GM18517 (cell line): Measurements from ENCODE around the gene PTAFR.
"Not testable (repeated sequence)": the region's sequence is repeated elsewhere in the genome, so short reads cannot be mapped to it uniquely, and the experiment has no call there.

ENCODE experiments used
- ATAC-seq: cut with Tn5 transposase; IDR thresholded peaks from one replicate; pipeline ENCODE4 v1.9.1; 2021; ENCODE audit warnings: mild to moderate bottlenecking, moderate library complexity; ENCODE audit not compliant: unreplicated experiment

Gene PTAFR

DNA sequence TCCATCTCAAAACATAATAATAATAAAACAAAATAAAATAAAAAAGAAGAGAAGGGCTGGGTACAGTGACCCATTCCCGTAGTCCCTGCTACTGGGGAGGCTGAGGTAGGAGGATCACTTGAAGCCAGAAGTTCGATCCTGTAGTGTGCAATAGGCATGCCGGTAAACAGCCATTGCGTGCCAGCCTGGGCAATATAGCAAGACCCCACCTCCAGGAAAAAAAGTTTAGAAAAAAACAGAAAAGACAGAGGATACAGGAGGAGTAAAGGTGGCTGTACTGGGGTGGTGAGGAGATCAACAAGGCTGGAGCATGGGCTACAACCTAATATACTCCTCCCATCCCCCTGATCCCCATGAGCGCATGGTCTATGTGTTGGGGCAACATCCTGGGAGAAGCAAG is 30.8 kb downstream of the PTAFR start:
- no peak for ATAC-seq

DNA sequence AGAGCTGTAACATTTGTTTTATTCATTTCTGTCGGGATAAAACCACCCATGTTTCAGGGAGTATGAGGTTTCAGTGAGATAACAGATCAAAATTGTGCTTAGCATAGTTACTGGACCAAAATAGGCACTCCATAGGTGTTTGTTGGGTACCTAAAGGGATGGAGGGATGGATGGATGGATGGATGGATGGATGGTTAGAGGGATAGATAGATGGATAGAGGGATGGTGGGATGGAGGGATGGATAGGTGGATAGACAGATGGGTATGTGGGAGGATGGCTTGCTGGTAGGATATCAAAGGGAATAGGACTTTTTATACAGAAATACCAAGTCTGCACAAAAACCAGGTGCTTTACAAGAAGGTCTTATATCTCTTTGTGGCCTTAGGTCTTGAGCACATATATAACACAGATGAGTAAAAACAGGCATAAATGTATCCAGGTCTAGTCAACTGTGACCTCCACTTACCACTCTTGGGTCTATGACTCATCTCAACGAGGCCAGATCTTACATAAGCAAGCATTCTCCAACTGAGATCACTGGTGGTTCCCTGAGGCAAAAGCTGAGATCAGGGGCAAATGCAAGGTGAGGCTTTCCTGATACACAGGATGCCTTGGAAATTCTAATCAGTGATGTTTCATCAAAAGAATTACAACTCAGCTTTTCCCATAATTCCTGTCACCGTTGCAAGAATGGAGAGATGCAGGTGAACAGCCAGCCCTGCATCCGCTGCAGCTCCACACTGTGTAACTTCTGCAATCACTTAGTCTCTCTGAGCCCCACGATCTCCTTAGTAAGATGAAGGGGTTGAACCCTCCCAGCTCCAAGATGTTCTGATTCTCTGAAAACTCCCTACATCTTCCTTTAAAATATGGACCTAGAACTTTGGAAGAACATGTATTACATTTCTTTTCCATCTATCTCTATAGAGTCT is 32.0 kb downstream of the PTAFR start:
- peak; percentile 72 for ATAC-seq

- ATAC-seq: no peak
Measured at GRCh38 chr1:28143496-28144202, 32.8 kb downstream of the PTAFR start.

GRCh38 chr1:28141685-28142084 is 34.8 kb downstream of the PTAFR start:
- no peak for ATAC-seq

- not testable (repeated sequence) for ATAC-seq
Measured at GRCh38 chr1:28139866-28140265, 36.6 kb downstream of the PTAFR start.

DNA sequence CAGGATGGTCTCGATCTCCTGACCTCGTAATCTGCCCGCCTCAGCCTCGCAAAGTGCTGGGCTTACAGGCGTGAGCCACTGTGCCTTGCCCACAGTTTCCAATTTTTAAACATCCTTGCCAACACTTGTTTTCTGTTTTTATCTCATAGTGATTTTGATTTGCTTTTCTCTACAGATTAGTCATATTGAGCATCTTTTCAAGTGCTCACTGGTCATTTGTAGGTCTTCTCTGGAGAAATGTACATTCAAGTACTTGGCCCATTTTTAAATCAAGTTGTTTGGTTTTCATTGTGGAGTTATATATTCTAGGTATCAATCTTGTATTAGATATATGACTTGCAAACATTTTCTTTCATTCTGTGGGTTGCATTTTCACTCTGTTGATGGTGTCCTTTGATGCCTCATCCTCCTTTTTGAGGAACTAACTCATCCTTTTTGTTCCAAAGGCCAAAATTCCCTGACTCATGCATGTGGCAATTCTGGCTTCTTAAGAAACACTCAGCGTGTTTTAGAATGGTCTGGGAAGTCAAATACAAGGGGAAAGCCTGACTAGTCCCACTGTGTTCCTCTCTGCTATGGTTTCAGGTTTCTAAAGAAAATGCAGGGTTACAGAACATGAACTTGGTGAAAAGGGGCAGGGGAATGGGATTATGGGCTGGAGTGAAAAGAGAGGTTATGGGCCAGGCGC is 37.3 kb downstream of the PTAFR start:
- ATAC-seq: no peak

GRCh38 chr1:28136922-28137613 is 39.4 kb downstream of the PTAFR start:
- no peak for ATAC-seq

DNA sequence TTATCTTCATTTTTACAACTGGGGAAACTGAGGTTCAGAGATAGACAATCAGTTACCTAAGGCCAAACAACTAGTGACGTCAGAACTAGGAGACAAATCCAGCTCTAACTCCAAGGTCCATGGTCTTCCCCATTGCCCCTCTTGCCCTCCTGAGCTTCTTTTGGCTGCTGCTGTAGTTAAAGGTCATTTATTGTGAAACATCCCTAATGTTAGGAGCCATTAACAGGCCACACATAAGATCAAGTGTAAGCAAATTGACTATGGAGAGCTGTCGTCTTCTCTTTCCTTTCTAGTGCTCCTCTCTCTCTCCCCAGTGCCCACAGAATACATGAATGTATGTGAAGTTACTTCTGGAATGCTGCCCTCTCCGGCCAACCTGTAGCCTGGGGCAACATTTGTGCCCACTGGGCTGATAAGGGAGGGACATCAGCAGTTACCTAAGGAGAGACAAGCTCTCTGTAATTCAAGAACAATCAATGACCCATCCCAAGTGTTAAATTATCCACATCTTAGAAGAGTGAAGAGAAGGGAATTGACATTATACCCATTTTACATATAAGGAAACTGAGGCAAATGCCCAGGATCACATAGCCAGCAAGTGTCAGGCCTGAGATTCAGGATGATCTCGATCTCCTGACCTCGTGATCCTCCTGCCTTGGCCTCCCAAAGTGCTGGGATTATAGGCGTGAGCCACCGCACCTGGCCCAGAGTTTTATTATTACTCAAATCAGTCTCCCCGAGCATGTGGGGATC is 40.1 kb downstream of the PTAFR start:
- no peak for ATAC-seq

DNA sequence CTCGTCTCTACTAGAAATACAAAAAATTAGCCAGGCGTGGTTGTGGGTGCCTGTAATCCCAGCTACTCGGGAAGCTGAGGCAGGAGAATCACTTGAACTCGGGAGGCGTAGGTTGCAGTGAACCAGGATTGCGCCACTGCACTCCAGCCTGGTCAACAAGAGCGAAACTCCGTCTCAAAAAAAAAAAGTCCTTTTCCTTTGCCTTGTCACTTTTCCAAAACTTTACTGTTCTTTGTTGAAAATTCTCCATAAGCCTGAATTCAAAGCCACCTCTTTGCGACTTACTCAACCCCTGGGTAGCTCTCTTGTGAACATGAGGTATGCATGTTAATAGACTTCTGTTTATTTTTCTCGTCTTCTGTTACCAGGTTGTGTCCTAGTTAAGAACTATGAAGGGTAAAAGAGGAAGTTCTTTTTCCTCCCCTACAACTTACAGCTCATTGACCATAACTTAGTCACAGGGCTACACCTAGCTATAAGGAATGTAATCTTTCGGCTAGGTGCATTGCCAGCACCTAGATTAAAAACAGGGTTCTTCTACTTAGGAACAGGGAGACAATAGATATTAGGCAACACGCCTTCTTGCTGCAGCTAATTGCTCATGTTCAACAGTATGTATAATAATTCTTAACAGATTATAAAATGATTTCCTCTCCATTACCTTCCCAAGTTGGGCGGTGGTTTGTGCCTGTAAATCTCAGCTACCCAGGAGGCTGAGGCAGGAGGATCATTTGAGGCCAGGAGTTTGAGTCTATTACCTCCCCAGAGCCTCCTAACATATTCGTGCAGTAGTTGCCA is 40.9 kb downstream of the PTAFR start:
- ATAC-seq: no peak

- ATAC-seq: no peak
Measured at GRCh38 chr1:28134651-28135207, 41.8 kb downstream of the PTAFR start.

GRCh38 chr1:28132171-28133167 is 44.0 kb downstream of the PTAFR start:
- no peak for ATAC-seq

GRCh38 chr1:28130901-28131300 is 45.6 kb downstream of the PTAFR start:
- no peak for ATAC-seq

DNA sequence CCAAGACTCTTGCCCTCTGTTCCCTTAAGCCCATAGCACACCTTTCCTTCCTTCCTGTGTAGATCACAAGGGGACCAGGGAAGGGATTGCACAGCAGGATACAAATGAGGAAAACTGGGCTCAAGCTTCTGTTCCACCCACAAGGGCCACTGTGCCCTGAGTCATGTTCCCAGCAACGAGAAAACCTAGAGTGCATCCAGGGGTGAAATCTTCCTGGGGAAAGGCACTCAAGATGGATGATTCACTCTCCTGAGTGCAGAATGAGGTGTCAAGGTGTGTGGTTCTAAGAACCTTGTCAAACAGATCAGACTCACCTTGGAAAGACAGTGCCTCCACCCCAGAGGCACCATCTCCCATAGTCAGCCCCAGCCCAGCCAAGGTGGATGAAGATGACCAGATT is 47.3 kb downstream of the PTAFR start:
- ATAC-seq: no peak

DNA sequence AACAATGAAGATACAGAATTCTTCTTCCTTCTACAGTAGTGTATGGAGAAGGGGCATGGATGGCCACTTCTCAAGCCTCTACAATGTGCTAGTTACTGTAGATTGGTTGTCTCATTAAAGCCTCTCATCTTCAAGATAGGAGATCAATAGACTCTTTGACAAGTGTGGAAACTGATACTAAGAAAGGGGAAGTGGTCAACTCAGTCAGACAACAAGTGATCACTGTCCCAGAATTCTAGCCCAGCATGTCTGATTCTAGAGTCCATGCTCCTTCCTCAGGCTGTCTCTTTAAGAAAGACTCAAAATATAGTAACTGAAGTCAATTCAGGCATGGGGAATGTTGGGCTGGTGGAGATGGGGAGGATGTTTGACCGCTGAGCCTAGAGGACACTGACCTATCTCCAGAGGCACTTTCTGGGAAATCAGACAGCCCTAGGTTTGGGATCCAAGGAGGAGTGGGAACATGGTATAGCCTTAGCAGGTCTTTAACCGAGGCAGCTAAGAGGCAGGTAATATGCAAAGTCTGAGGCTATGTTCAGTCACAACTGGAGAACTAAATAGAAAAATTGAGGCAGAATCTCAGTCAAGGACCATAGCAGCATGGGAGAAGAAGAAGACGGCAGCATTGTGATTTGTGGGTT is 48.8 kb downstream of the PTAFR start:
- peak; percentile 86 for ATAC-seq

DNA sequence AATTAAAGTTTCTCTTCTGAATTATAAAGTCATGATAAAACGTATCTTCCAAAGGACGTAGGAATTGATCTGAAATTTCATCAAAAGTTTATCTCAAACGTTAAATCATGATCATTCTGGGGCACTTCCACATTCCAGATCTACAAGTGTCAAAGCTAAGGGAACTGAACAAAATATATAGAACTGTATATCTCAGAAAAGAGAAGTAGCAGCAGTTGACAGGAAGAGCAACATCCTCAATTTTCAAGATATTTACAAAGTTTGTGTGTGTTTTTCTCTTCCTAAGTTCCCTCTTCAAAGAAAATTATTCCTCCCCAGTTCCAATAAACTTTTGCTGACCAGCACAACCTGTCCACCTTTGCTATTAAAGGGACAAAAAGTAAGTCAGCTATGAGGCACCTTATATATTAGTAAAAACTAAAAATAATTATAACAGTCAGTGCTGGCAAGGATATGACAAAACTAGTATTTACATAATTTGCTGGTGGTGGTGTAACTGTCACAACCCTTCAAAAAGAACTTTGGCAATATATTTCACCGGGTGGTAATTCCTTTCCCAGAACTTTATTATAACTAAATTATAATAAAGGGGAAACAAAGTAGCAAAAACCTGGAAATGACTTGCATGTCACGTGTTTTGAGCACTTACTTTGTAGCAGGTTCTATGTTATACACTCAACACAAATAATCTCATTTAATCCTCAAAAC is 49.6 kb downstream of the PTAFR start:
- no peak for ATAC-seq

- no peak for ATAC-seq
Measured at GRCh38 chr1:28126212-28126611, 50.3 kb downstream of the PTAFR start.

GRCh38 chr1:28123461-28123961 is 53.0 kb downstream of the PTAFR start:
- ATAC-seq: no peak
